GM06990 (cell line): ENCODE results near the gene BIRC7.
A peak's percentile ranks its signal among the peaks of the same experiment; 100 is the strongest.

Source experiments
- DNase-seq: peaks from one replicate; pipeline ENCODE4 v3.0.0-alpha.2; 2011; ENCODE audit not compliant: insufficient read length; ENCODE audit errors: extremely low read depth
- H3K27me3 ChIP-seq: replicated peaks from 2 replicates; pipeline ENCODE4 v1.6.0; 2011; ENCODE audit warnings: low read length; ENCODE audit not compliant: control insufficient read depth, insufficient read depth
- H3K36me3 ChIP-seq: 2 replicates; pipeline ENCODE4 v1.5.1; 2011; ENCODE audit warnings: low read length; ENCODE audit not compliant: control insufficient read depth, insufficient read depth
- H3K4me3 ChIP-seq: replicated peaks from 2 replicates; pipeline ENCODE4 v1.5.1; 2011; ENCODE audit warnings: low read depth, mild to moderate bottlenecking, control low read depth, low read length
- CTCF ChIP-seq: IDR thresholded peaks from 2 replicates; pipeline ENCODE4 v1.5.1; 2011; ENCODE audit warnings: low read length, control low read depth, mild to moderate bottlenecking, inconsistent platforms; ENCODE audit not compliant: insufficient read depth, poor library complexity, severe bottlenecking

The BIRC7 gene

GRCh38 chr20:63270606-63271325 lies 35.1 kb downstream of the BIRC7 start:
- no peaks in the 10 kb centered on the region for H3K27me3 ChIP-seq
- TF ChIP-seq CTCF = no peak
- DNase-seq = no peak
- no peaks in the 10 kb centered on the region; the same call in 1 of the 2 replicates for H3K36me3 ChIP-seq
- H3K4me3 ChIP-seq = no peak overlapping the region

- DNase-seq = peak; percentile 88
- H3K36me3 ChIP-seq = peaks cover 3% of the 10 kb centered on the region
- TF ChIP-seq CTCF = no peak
- H3K27me3 ChIP-seq = no peaks in the 10 kb centered on the region
- peak within 1 kb of the TSS; percentile 96 for H3K4me3 ChIP-seq
Measured at GRCh38 chr20:63272105-63273058, 36.7 kb downstream of the BIRC7 start, which contains the start of gene ARFGAP1. Gene ARFGAP1 (plus strand): TSS chr20:63272813. CDS start chr20:63275581, 2,768 bp downstream.

GRCh38 chr20:63273059-63273579 lies 37.4 kb downstream of the BIRC7 start:
- Histone ChIP-seq H3K27me3 (no peaks in the 10 kb centered on the region), H3K4me3 (peak overlapping the region; percentile 96), H3K36me3 (peaks cover 11% of the 10 kb centered on the region)
- TF ChIP-seq CTCF = no peak
- no peak for DNase-seq

DNA sequence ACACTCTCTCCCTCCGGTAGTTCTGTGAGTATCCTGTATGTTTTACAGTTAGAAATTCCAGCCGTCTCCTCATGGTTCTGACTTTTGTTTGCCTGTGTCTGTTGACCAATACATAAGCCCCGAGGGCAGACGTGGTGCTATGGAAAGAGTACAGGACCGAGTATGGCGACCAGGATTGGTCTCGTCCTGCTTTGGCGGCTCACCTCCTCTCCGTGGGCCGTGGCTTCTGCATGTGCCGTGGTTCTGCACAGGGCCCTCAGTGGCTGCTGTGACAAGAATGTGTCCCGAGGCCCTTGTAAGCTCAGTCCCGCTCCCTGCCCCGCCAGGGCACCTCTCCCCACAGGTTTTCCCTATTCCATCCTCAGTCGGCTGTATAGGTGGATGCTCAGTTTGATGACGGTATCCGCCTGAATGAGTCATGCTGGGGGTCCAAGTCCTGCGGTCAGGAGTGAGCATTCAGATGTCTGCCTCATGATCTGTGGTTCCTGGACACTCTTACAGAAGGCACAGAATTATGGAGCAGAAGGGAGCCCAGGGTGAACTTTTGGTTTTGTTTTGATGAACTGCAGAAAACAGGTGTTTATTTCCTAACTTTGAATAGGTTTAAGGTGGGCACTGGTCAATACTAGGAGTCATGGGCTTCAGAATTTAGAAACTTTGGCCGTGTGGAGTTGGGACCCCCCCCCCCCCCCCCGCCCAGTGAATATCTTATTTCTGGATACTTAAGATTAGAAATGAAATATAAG lies 38.1 kb downstream of the BIRC7 start:
- TF ChIP-seq CTCF = no peak
- Histone ChIP-seq H3K36me3 (peaks cover 14% of the 10 kb centered on the region), H3K27me3 (no peaks in the 10 kb centered on the region), H3K4me3 (peak overlapping the region; percentile 96)
- no peak for DNase-seq
